Measurements from ENCODE around the gene CFAP74. TPM values are rescaled to one million over a fixed set of nuclear protein-coding genes. Genes with fewer than 3 reads are reported as not detected.

CFAP74 gene
- total and polyA plus RNA-seq, 2 of the 13 experiments (the other 11 are each of a cell fraction or from before 2014, with no cell fraction given) = 0.27 to 0.62 TPM

DNA sequence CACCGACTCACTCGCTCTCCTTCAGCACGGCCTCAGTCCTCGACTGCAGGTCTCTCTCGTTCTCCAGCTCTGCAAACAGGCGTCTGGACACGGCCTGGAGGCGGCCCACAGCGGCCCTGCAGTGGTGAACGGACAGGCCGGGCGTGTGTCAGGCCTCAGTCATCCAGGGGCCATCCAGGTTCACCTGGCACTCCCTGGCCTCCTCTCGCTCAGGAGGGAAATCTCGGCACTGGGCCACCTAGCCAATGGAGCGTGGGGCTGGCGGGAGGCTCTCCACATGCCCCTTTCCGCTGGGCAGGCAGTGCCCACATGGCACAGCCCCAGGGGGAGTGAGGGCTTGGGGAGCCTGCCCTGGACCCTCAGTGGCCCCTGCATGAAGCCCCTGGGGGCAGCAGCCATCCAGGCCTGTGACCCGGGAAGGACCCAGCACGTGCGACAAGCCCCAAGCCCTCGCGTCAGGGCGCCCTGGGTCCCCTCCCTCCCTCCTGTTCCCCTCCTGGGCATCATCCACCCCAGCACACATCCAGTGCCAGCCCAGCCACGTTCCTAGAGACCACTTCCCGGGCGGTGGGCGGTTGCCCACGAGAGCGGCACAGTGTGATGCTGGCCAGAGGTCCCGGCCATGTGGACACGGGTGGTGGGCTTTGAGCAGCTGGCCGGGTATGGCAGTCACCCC lies 18.1 kb downstream of the CFAP74 start (continued):
- no peak for TF ChIP-seq ZEB1 (IDR thresholded peaks at IDR 0.05; ENCODE audit: insufficient replicate concordance, low read depth)
- TF ChIP-seq MTF2 (CRISPR knock-in tag; IDR thresholded peaks at IDR 0.05; ENCODE audit: borderline replicate concordance) = 0 out of 2 replicates have a peak, but pooled peaks have one; percentile 20
- TF ChIP-seq ZNF619 (CRISPR knock-in tag; IDR thresholded peaks at IDR 0.05) = no peak
- peak; percentile 66; the same call in 1 of the 2 replicates for TF ChIP-seq ZFX (CRISPR knock-in tag; IDR thresholded peaks at IDR 0.05; ENCODE audit: low read depth)
- TF ChIP-seq ZNF546 (CRISPR knock-in tag; conservative IDR thresholded peaks at IDR 0.05) = no peak
- TF ChIP-seq U2AF2 (IDR thresholded peaks at IDR 0.05; ENCODE audit: low read depth, low read length) = no peak
- no peak for TF ChIP-seq ZBTB21 (CRISPR knock-in tag; IDR thresholded peaks at IDR 0.05)
- TF ChIP-seq, protein P1, sequence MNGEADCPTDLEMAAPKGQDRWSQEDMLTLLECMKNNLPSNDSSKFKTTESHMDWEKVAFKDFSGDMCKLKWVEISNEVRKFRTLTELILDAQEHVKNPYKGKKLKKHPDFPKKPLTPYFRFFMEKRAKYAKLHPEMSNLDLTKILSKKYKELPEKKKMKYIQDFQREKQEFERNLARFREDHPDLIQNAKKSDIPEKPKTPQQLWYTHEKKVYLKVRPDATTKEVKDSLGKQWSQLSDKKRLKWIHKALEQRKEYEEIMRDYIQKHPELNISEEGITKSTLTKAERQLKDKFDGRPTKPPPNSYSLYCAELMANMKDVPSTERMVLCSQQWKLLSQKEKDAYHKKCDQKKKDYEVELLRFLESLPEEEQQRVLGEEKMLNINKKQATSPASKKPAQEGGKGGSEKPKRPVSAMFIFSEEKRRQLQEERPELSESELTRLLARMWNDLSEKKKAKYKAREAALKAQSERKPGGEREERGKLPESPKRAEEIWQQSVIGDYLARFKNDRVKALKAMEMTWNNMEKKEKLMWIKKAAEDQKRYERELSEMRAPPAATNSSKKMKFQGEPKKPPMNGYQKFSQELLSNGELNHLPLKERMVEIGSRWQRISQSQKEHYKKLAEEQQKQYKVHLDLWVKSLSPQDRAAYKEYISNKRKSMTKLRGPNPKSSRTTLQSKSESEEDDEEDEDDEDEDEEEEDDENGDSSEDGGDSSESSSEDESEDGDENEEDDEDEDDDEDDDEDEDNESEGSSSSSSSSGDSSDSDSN (CRISPR knock-in tag; IDR thresholded peaks at IDR 0.05) = peak; percentile 32; the same call in 1 of the 2 replicates
- no peak for TF ChIP-seq MEIS1 (CRISPR knock-in tag; IDR thresholded peaks at IDR 0.05; ENCODE audit: borderline replicate concordance)
- TF ChIP-seq, protein P2, sequence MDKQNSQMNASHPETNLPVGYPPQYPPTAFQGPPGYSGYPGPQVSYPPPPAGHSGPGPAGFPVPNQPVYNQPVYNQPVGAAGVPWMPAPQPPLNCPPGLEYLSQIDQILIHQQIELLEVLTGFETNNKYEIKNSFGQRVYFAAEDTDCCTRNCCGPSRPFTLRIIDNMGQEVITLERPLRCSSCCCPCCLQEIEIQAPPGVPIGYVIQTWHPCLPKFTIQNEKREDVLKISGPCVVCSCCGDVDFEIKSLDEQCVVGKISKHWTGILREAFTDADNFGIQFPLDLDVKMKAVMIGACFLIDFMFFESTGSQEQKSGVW (CRISPR knock-in tag; IDR thresholded peaks at IDR 0.05; ENCODE audit: borderline replicate concordance) = 0 out of 2 replicates have a peak, but pooled peaks have one; percentile 44
- TF ChIP-seq ZNF460 (CRISPR knock-in tag; IDR thresholded peaks at IDR 0.05; ENCODE audit: borderline replicate concordance) = no peak
- no peak for TF ChIP-seq ATAD3A (CRISPR knock-in tag; IDR thresholded peaks at IDR 0.05)
- no peak for TF ChIP-seq TOE1 (CRISPR knock-in tag; IDR thresholded peaks at IDR 0.05)
- peak; percentile 72; the same call in 1 of the 2 replicates for TF ChIP-seq HNRNPL (IDR thresholded peaks at IDR 0.05; ENCODE audit: low read depth, low read length)
- TF ChIP-seq TEAD3 (CRISPR knock-in tag; optimal IDR thresholded peaks at IDR 0.05; ENCODE audit: borderline replicate concordance) = no peak
- TF ChIP-seq MBNL3 (CRISPR knock-in tag; conservative IDR thresholded peaks at IDR 0.05) = no peak

Measured in HepG2 (cell line).